Non-pigmented ciliary epithelial cell (primary cell): ENCODE results near the gene ERFL.
"Not testable (repeated sequence)": the region's sequence is repeated elsewhere in the genome, so short reads cannot be mapped to it uniquely, and the experiment has no call there.

Experiments
- DNase-seq: peaks from one replicate; pipeline ENCODE4 v3.0.0-alpha.2; 2010; ENCODE audit warnings: low read depth

ERFL gene

GRCh38 chr19:41941410-41942202 lies 13.4 kb upstream of the ERFL start:
- no peak for DNase-seq

DNA sequence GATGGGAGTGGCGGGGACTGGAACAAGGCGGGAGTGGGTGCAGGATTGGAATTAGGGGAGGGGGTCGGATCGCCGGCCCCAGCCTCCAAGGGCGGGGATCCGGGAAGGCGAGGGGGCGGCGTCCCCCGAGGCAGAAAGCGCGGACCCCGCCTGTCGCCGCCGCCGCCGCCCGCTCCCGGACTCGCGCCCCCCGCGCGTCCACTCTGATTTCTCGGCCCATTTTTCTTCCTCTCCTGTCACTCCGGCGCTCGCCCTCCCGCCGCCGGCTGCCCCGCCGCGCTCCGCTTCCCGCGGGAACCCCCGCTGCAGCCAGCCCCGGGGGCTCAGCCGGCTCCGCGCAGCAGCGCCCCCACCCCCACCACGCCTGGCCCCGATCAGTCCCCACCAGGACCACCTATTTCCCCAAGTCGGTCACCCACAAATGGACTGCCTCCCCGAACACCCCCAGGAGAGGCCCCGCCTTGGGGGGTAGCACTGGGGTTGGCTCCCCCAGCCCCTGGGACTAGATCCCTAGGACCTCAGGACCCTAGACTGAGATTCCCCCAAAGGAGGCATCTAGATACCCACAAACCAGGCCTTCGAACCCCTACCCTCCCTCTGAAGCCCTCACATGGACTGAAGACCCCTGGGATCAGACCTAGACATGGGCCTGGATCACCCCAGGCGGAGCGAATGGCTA lies 12.6 kb upstream of the ERFL start:
- no peak for DNase-seq

DNA sequence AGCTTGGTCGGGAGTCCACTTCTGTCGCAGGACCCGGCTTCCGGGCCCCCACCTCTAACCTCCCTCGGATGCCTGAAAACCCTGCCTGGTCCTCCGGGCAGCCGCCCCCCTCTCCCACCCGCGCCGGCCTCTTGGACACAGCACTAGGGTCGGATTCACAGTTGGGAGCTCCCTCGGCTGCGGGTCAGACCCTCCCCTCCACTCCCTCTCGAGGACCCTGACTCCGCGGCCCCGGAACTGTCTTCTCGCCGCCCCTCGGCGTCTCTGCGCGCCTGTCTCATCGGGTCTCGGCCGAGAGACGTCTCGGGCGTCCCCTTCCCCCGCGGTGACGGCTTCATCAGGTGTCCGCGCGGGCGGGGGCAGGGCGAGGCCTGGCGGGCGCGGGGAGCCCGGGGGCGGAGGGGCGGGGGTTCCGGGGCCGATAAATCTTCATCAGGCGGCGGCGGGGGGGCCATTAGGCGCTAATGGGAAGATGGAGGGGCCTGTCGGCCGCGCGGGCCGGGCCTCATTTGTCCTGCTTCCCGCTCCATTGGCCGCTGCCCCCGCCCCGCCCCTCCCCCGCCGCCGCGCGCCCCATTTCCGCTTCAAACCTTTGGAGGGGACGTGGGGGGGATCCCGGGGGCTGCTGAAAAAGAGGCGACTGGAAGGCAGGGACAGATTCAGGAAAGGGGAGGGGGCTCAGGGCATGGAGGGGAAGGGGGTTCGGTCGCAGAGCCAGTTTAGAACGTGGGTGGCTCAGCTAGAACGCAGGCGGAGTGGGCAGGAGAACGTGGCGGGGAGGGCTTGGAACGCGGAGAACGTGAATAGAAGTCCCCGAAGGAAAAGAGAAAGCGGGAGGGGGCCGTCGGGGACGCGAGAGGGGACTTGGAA lies 11.8 kb upstream of the ERFL start:
- no peak for DNase-seq

DNA sequence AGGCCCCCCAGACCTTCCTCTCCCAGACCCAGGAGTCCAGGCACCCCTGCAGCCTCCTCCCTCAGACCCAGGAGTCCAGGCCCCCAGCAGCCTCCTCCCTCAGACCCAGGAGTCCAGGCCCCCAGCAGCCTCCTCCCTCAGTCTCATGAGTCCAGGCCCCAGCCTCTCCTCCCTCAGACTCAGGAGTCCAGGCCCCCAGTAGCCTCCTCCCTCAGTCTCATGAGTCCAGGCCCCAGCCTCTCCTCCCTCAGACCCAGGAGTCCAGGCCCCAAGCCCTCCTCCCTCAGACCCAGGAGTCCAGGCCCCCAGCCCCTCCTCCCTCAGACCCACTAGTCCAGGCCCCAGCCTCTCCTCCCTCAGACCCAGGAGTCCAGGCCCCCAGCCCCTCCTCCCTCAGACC lies 11.0 kb upstream of the ERFL start:
- not testable (repeated sequence) for DNase-seq

DNA sequence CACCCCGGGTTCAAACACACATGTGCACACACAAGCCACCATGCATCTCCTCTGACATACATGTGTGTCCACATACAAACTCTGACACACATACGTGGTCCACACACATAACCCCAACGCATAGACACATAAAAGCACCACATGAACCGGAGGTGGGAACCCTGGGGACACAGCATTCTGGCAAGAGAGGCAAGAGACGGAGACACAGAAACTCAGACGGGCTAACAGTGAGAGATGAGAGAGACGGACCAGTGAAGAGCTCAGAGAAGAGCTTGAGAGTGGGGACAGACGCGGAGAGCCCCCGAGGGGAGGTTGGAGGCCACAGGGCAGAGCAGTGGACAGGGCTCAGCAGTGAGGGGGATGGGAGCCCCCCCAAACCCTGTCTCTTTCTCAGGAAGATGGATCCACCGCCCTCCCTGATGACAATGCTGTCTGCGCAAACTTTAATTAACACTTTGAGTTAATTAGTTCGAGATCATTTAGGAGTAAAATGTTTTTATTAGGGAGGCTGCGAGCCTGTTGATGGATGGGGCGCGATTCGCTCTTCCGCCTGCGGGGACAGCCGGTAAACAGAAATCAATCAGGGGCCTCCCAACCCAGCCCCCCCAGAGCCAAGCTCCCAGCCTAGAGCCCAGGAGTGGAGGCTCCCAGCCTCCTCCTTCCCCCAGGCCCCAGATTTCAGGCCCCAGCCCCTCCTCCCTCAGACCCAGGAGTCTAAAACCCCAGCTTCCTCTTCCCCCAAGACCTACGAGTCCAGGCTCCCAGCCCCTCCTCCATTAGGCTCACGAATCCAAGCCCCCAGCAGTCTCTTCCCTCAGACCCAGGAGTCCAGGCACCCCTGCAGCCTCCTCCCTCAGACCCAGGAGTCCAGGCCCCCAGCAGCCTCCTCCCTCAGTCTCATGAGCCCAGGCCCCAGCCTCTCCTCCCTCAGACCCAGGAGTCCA lies 9.5 kb upstream of the ERFL start:
- DNase-seq = no peak

DNA sequence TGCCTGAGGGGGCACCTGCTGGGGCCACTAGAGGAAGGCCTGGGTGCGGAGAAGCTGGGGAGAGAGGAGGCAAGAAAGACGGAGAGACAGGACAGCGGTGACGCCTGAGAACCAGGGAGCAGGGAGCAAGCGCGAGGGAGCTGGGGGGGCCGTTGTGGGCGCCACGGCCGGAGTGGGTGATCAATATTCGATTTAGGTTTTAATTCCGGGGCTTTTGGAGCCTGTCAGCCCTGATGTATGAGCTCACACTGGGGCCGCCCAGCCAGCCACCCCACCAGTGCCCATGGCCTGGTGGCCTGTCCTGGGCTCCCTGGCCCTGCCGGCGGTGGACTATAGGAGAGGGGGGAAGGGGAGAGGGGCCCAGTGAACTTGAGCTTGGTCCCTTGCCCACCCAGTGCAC lies 8.7 kb upstream of the ERFL start:
- DNase-seq = no peak

DNA sequence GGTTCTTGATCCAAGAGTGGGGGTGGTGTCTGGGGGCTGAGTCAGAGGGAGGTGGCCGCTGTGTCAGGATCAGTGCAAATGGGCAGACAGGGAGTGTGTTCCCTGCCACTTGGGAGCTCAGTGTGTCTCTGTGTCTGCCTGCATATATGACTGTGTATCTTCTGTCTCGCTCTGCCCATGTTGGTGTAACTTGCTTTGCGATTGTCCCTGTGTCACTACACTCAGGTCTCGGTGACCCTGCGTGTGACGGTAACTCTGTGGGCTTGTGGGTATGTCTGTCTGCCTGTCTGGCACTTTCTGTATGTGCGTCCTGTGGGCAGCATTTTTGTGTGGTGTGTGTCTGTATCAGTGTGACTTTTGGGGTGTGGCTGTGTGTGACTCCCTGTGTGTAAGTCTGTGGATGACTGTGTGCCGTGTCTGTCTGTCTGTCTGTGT lies 8.2 kb upstream of the ERFL start:
- DNase-seq = no peak

DNA sequence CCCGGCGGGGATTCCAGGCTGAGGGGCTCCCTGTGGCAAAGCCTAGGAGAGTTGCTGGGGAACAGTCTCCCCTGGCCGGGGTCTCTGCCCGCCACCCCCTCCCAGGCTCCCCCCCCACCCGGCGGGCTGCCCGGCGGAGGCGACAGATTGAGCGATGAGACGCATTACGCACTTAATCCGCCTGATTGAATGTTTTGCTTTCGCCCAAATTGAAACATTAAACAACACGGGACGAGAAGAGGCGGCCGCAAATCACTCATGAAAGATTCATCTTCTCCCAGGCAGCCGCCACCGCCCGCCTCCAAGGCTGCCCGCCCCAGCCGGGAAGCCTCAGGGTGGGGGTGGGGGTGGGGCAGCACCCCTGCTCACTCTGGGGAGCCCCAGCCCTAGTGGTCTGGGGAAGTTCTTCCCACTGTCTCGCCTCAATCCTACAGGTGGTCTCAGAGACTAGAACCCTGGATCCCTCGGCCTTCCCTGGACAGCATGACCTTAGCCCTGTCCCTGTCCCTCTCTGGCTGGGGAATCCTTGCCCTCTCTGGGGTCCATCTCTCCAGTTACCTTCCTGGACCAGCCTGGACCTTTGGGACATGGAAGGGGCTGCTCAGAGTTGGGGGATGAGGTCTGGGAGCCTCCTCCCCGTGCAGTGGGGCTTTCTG lies 7.6 kb upstream of the ERFL start:
- no peak for DNase-seq

- DNase-seq = no peak
These were observed 6.7 kb upstream of the ERFL start for GRCh38 chr19:41934849-41935374.

DNA sequence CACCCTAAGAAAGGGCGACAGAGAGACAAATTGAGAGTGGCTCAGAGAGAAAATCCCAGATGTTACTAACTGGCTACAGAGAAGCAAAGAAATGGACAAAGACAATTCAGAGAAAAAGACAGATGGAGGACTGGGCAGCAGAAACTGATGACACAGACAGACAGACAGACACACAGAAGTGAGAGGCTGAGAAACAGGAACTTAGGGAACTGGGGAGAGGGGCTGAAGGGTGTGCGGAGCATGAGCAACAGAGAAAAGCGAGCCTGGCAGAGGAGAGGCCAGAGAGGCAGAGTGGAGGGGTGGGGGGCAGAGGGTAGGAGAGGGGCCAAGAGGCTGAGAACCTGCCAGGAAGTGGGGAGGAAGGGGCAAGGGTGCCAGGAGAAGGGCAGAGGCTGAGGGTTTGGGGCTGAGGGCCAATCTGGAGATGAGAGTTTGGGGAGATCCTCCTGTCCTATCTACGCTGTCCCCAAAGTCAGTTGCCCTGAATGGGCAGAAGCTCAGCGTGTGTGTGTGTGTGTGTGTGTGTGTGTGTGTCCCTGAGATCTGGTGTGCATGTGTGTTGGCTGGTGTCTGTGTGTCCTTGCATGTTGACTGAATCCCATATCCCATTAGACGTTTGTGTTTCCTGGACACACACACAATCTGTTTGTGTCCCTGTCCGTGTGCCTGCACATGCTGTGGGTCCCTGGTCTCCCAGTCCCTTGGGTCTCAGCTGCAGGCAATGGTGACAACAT lies 5.6 kb upstream of the ERFL start:
- no peak for DNase-seq

- no peak for DNase-seq
These were observed 4.6 kb upstream of the ERFL start for GRCh38 chr19:41932720-41933332.

DNA sequence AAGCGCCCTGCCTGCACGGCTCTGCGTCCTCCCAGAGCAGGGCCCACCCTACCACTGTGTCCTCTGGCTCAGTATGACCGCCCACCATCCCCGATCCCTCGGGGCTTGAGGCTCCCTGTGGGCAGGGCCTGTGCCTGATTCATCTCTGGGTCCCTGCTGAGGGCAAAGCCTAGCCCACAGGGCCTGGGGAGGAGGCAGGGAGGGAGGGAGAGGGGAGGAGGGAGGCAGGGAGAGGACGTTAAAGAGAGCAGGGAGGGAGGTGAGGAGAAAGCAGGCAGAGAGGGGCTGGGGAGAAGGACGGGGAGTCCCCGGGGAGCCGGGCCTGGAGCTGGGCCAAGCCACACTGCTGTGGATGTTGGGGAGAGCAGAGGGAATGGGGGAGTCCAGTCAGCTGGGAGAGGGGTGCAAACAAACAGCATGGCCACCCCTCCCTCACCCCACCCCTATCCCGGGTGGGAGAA lies 4.0 kb upstream of the ERFL start:
- no peak for DNase-seq

DNA sequence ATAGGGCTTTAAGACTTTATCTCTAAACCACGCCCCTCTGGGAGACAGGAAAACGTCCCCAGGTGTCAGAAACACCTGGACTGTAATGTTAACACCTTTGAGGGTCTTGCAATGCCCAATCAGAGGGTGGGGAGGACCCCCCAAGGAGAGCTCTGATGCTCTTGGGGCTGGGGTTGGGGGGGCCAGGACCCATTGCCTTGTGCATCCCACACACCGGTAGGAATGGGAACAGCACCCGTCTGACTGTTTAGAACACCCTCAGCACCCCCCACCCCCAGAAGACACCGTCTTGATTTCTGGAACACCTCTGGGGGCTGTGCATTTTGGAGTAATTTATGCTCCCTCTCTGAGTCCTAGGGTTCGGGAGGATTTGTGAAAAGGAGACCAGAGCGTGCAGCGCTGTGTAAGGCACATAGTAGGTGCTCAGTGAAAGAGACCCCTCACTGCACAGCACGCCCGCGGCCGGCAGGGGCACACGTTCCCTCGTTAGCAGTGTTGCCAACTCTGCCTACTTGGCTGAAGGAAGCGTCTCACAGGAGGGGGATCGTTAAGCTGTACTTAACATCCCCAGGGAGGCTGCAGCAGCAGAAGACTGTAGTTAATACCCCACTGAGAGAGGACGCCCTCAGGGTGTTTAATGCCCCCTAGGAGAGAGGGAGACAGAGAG lies 2.8 kb upstream of the ERFL start:
- no peak for DNase-seq

DNA sequence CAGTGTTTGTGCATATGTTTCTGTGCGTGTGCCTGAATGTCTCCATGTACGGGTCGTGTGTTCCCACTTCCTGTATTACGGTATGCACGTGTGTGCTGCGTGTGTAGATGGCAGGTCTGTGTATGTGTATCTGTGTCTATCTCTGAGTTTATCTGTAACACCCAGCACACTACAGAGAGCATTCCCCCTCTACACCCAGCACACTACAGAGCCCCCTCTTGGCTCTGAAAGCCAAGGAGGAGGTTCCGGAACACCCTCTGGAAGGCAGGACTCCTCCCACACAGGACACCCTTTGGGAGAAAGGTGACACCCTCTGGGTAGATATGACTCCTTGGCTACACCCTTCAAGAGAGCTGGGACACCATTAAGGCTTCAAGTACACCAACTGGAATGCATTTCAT lies 2.1 kb upstream of the ERFL start:
- DNase-seq = no peak

DNA sequence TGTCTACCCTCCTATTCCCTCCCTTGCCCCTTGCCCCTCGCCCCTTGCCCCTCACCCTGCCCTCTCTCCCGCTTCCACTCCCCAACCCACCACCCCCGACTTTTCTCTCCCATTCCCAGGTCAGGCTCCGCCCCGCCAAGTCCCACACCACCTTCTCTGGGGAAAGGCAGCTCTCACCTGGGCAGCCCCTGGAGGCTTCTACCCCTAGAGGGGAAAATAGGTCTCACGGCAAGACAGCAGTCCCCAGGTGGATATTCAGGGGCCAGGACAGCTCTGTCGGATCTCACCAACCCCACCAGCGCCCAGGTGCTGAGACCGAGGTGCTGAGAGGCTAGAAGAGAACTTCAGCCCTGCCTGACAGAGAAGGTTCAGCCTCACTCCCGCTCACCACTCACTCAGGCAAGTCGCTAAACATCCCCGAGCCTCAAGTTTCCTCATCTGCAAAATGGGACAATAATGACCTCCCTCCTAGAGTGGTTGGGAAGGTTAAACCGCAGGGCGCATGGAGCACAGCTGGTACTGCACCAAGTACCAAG lies 1.4 kb upstream of the ERFL start:
- DNase-seq = no peak

GRCh38 chr19:41928754-41929535 lies 696 bp upstream of the ERFL start:
- no peak for DNase-seq

- no peak for DNase-seq
These were observed 604 bp downstream of the ERFL start for GRCh38 chr19:41927497-41928192.
